OCI-M2 (cell line): Measurements from ENCODE around the gene ZNF277.

Experiments
- DNase-seq: peaks from one replicate; lab custom pipeline; 2025; ENCODE audit not compliant: unreplicated experiment; lab: John Stamatoyannopoulos, UW

ZNF277 gene

GRCh38 chr7:112206238-112206990 lies at the start of gene ZNF277, which contains the start of gene DOCK4:
TSS of gene ZNF277 (plus strand) at chr7:112206695. CDS start at chr7:112206717, 22 bp downstream.
TSS of gene DOCK4 (minus strand) at chr7:112206399. CDS start at chr7:112206138, 261 bp downstream.
- peak; percentile 97 for DNase-seq

GRCh38 chr7:112157072-112157471 lies 49.4 kb upstream of the ZNF277 start:
- no peak for DNase-seq

GRCh38 chr7:112159351-112159750 lies 47.1 kb upstream of the ZNF277 start:
- no peak for DNase-seq

- no peak for DNase-seq
These were observed 46.2 kb upstream of the ZNF277 start for GRCh38 chr7:112160130-112160770.

GRCh38 chr7:112160771-112161150 lies 45.7 kb upstream of the ZNF277 start:
- no peak for DNase-seq

GRCh38 chr7:112161253-112162141 lies 45.0 kb upstream of the ZNF277 start:
- DNase-seq: no peak

- no peak for DNase-seq
These were observed 44.2 kb upstream of the ZNF277 start for GRCh38 chr7:112162142-112162766.

GRCh38 chr7:112162784-112163506 lies 43.5 kb upstream of the ZNF277 start:
- DNase-seq: no peak

GRCh38 chr7:112167147-112167546 lies 39.3 kb upstream of the ZNF277 start:
- no peak for DNase-seq

- DNase-seq: no peak
These were observed 37.6 kb upstream of the ZNF277 start for GRCh38 chr7:112168915-112169314.

GRCh38 chr7:112171673-112172072 lies 34.8 kb upstream of the ZNF277 start:
- no peak for DNase-seq

- DNase-seq: no peak
These were observed 33.5 kb upstream of the ZNF277 start for GRCh38 chr7:112172870-112173567.

GRCh38 chr7:112173568-112173905 lies 33.0 kb upstream of the ZNF277 start:
- no peak for DNase-seq

GRCh38 chr7:112174192-112174591 lies 32.3 kb upstream of the ZNF277 start:
- DNase-seq: no peak

GRCh38 chr7:112176241-112176640 lies 30.3 kb upstream of the ZNF277 start:
- DNase-seq: no peak

- DNase-seq: no peak
These were observed 29.6 kb upstream of the ZNF277 start for GRCh38 chr7:112176693-112177415.

GRCh38 chr7:112180223-112180622 lies 26.3 kb upstream of the ZNF277 start:
- no peak for DNase-seq

- no peak for DNase-seq
These were observed 23.7 kb upstream of the ZNF277 start for GRCh38 chr7:112182749-112183148.

- DNase-seq: no peak
These were observed 23.2 kb upstream of the ZNF277 start for GRCh38 chr7:112183266-112183665.
